DMS 273 (cell line): ENCODE data around the gene RFX7.

ENCODE experiments used
- DNase-seq: peaks from one replicate; lab custom pipeline; 2025; ENCODE audit not compliant: unreplicated experiment; lab: John Stamatoyannopoulos, UW

The RFX7 gene

GRCh38 chr15:56049577-56049976, 194.1 kb downstream of the RFX7 start:
- no peak for DNase-seq

- DNase-seq = no peak
These were observed 196.3 kb downstream of the RFX7 start for GRCh38 chr15:56047354-56047753.

- DNase-seq = no peak
These were observed 198.5 kb downstream of the RFX7 start for GRCh38 chr15:56045068-56045748.

GRCh38 chr15:56042982-56043980, 200.4 kb downstream of the RFX7 start:
- no peak for DNase-seq

- no peak for DNase-seq
These were observed 201.2 kb downstream of the RFX7 start for GRCh38 chr15:56042498-56042897.

GRCh38 chr15:56042031-56042430, 201.6 kb downstream of the RFX7 start:
- no peak for DNase-seq

GRCh38 chr15:56040081-56041035, 203.3 kb downstream of the RFX7 start:
- peak; percentile 80 for DNase-seq

GRCh38 chr15:56038707-56039106, 205.0 kb downstream of the RFX7 start:
- DNase-seq = no peak

GRCh38 chr15:56038015-56038414, 205.7 kb downstream of the RFX7 start:
- no peak for DNase-seq
